NCI-H1436 treated with DMSO at 0.1 percent for 48 hours (cell line): ENCODE data around the gene SLC38A10.

Experiments
- DNase-seq: peaks from one replicate; lab custom pipeline; 2025; lab: John Stamatoyannopoulos, UW

Gene SLC38A10

GRCh38 chr17:81331527-81332043, 36.5 kb upstream of the SLC38A10 start:
- DNase-seq, result no peak

GRCh38 chr17:81330884-81331245, 35.8 kb upstream of the SLC38A10 start:
- no peak for DNase-seq

GRCh38 chr17:81329927-81330883, 35.1 kb upstream of the SLC38A10 start:
- no peak for DNase-seq

GRCh38 chr17:81328978-81329926, 34.1 kb upstream of the SLC38A10 start:
- DNase-seq, result no peak

- no peak for DNase-seq
These were observed 33.4 kb upstream of the SLC38A10 start for GRCh38 chr17:81328489-81328888.

- DNase-seq, result no peak
These were observed 30.7 kb upstream of the SLC38A10 start for GRCh38 chr17:81325714-81326358.

- DNase-seq, result no peak
These were observed 30.0 kb upstream of the SLC38A10 start for GRCh38 chr17:81324851-81325713.

GRCh38 chr17:81324177-81324850, 29.2 kb upstream of the SLC38A10 start:
- DNase-seq, result no peak

GRCh38 chr17:81323411-81323868, 28.3 kb upstream of the SLC38A10 start:
- DNase-seq, result no peak

GRCh38 chr17:81323083-81323369, 27.9 kb upstream of the SLC38A10 start:
- no peak for DNase-seq

- no peak for DNase-seq
These were observed 27.4 kb upstream of the SLC38A10 start for GRCh38 chr17:81322271-81323082.

- no peak for DNase-seq
These were observed 23.0 kb upstream of the SLC38A10 start for GRCh38 chr17:81317961-81318605.

GRCh38 chr17:81317530-81317821, 22.4 kb upstream of the SLC38A10 start:
- DNase-seq, result no peak

- no peak for DNase-seq
These were observed 20.8 kb upstream of the SLC38A10 start for GRCh38 chr17:81315885-81316391.

GRCh38 chr17:81315129-81315884, 20.2 kb upstream of the SLC38A10 start:
- no peak for DNase-seq

- no peak for DNase-seq
These were observed 19.4 kb upstream of the SLC38A10 start for GRCh38 chr17:81314398-81315081.

GRCh38 chr17:81313776-81314397, 18.8 kb upstream of the SLC38A10 start:
- no peak for DNase-seq
